HS-27A (cell line): ENCODE measurements around the gene TMEM121.
"Not testable (repeated sequence)": the region's sequence is repeated elsewhere in the genome, so short reads cannot be mapped to it uniquely, and the experiment has no call there.

Experiments
- DNase-seq: peaks from one replicate; pipeline ENCODE4 v3.0.0-alpha.2; 2012; ENCODE audit warnings: low read depth, missing footprints

TMEM121 gene

DNA sequence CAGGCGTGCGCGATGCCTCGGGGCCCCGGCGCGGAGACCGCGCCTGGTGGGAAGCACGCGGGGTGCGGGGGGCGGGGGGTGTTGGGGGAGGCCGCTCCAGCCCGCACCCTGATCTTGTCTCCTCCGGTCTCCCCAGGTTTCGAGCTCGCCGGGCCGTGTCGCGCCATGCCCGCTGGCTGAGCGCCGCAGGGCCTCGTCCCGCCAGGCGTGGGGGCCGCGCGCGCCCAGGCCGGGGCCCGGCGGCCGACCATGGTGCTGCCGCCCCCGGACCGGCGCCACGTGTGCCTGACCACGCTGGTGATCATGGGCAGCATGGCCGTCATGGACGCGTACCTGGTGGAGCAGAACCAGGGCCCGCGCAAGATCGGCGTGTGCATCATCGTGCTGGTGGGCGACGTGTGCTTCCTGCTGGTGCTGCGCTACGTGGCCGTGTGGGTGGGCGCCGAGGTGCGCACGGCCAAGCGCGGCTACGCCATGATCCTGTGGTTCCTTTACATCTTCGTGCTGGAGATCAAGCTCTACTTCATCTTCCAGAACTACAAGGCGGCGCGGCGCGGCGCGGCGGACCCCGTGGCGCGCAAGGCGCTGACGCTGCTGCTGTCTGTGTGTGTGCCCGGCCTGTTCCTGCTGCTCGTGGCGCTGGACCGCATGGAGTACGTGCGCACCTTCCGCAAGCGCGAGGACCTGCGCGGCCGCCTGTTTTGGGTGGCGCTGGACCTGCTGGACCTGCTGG is 2.4 kb downstream of the TMEM121 start:
- DNase-seq = no peak

DNA sequence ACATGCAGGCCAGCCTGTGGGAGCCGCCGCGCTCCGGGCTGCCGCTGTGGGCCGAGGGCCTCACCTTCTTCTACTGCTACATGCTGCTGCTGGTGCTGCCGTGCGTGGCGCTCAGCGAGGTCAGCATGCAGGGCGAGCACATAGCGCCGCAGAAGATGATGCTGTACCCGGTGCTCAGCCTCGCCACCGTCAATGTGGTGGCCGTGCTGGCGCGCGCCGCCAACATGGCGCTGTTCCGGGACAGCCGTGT is 2.9 kb downstream of the TMEM121 start:
- no peak for DNase-seq

DNA sequence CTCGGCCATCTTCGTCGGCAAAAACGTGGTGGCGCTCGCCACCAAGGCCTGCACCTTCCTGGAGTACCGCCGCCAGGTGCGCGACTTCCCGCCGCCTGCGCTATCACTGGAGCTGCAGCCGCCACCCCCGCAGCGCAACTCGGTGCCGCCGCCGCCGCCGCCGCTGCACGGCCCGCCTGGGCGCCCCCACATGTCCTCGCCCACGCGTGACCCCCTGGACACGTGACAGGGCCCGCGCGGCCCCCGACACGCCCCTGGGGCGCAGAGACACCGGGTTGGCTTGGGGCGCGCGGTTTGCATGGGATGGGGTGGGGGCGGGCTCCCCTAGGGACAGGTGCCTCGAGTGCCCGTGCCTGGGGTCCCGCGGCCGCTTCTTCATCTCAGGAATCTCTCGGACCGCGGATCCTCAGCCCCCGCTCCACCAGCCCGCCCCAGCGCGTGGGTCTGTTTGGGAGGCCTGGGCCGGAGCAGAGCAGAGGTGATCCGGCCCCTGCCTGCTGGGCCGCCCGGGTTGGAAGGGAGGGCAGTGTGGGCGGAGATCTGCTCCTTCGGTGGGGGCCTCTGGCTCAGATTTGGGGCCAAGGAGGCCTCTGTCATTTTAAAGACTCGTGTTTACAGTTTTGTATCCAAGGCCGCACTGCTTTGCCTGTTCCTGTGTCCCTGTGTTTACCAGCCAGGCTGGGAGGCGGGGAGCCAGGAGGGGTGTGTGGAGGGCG is 3.3 kb downstream of the TMEM121 start:
- no peak for DNase-seq

DNA sequence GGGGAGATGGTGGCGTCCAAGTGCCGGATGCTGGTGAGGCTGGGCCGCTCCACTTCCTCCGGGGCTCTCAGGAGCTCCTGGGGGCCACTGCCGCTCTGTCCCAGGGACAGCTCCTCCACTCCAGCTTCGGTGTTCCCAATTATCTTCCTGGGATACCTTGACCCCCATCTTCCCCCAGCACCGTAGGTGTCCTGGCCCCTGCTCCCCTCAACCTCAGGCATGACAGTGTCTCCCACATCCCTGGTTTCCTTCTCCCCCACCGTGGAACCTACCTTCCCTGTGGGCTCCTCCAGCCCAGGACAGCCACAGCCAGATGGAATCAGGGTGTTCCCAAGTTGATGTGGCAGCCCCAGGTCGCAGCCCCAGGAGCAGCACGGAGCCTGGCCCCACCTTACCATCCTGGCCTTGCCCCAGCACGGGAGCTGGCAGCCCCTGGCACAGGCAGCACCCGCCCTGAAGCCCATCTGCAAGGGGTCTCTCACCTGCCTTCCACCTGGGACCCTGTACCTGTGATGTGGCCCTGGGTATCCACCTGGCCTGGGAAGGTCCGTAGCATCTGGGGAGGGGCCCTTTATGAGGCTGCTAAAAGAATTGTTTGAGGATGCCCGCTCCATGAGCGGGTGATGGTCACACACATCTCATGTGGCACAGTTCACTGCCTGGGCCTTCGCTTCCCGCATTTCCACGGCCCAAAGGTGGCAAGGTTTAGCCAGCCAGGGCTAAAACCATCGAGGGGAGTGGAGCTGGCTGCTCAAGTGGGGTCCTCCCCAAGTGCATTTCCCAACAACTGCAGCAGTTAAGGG is 4.1 kb downstream of the TMEM121 start:
- no peak for DNase-seq

DNA sequence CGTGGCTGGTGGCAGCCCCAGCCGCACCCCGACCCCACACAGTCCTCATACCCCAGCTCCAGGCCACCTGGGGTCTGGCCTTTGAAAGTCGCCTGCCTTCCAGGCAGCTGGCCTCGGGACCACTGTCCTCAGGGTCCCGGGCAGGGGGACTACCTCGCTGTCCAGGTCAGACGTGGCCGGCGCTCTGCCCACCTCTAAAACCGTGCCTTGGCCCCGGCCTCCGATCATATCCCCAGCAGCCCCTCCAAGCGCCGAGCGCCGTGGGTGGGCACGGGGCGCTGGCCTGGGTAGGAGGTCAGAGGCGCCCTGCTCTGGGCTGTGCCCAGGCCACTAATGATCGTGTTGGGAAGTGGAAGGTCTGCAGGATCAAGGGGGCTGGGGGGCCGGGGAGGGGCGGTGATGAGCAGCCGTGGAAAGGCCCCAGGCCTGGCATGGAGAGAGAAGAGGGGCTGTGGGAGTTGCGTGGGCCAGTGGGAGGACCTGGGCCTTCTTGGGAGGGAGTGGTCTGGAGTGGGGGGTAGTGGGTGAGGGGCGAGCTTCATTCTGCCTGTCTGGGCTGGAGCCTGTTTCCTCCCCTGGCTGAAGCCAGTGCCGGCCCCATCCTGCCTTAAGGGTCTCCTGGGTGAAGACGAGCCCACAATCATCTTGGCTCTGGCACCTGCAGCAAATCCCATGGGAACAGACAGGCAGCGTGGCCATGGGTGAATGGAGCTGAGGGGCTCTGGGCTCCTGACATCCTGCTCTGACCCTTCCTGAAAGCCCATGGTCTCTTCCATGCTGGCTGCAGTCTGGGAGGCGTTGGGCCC is 4.9 kb downstream of the TMEM121 start:
- DNase-seq = no peak

DNA sequence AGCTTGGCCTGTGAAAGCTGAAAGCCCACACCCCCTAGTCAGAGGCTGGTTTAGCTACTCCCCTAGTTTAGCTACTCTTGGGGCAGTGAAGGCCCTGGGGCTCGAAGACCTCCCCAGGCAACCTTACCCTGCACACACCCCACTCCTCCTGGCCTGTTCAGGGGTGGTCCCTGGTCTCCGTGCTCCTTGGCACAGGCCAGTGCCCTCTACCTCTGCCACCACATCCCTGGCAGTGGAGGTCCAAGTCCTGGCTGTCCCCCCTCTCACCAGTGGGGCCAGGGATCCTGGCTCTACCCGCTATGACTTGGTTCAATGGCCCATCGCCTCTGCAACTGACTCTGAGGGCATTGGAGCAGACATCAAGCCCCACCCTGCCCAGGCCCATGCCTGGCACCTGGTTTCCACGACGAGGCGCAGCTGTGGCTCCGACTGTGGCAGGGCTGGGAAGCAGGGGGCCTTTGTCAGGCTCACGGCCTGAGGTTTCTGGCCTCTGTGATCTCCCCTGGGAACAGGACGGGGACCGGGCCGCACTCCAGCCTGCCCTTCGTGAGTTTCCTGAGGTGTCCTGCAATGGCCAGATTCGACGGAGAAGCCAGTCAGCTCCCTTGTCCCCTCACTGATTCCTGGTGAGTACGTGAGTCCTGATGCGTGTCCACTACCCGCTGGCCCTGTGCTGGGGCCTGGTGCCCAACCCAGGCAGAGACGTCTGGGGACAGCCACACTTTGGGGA is 5.7 kb downstream of the TMEM121 start:
- no peak for DNase-seq

DNA sequence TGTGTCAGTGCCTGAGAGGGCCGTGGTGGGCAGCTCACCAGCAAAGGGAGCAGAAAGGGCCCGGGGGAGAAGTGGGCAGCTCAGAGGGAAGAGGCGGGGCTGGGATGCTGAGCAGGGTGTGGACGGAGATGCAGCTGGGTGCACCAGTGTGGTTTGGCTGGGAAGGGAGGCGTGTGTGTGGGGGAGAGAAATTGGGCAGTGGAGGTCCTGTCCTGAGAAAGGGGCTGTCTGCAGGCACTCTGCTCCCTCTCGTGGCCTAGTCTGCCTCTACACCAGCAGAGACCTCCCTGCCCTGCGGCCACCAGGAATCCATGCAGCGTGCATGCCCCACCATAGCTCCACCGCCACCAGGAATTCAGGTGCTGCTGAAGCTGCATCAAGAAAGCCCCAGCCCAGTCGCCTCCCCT is 6.4 kb downstream of the TMEM121 start:
- DNase-seq = no peak

DNA sequence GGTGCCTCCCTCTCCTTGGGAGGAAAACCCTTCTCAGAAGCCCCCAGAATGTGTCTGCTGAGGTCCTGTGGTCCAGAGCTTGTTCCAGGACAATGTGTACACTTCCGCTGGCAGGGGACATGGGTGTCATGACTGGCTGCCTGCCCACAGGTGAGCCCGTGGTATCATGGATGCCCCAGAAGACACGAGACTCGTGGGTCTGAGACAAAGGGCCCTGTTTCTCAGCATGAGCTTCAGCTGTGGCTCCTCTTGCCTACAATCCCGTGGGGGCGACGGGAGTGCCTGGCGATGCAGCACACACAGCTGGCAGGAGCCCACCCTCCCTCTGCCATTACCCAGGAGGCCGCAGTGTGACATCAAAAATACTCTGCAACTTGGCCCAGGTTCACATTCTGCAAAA is 7.0 kb downstream of the TMEM121 start:
- DNase-seq = no peak

DNA sequence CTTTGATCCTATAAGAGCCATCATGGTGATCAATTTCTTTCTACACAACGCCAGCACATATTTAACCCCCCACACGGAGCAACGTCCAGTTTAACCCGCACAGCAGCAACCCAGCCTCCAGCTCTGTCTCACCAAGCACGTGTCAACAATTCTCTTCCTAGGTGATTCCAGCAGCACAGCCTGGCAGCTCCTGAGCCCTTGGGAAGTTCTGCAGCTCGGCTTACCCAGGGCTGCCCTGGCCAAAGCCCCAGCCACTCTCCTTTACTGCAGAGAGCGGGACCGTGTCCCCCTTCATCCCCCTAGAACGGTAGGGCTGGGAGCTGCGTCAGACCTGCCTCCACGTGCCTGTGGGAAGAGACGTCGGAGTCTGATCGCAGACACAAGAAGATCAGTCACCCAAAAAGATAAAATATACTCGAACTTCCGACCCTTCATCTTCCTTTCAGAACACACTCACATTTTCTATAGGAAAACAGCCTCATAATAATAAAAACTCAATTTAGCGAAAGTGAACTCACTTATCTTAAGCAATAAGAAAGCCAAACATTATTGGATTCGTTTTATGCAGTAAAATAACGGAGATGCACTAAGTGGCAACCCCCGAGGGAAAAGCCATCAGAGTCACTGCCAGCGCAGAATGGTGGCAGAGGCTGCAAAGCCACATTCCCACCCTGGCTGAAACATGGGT is 7.6 kb downstream of the TMEM121 start:
- no peak for DNase-seq

DNA sequence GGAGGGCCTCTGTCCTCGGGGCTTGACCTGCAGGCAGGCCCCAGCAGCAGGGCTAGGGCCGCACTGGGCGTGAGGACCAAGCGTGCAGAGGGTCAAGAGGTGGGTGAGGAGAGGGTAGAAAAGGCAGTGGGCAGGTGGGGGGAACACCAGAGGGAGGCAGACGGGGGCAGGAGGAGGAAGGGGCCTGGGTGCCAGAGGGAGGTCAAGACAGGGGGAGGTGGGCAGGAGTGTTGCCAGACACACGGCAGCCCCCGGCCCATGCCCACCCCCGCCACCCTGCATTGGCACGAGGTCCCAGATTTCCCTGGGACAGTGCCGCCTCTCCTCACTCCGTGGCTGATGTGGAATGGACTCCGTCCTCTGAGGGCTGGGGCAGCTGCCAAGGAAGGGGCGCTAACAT is 8.2 kb downstream of the TMEM121 start:
- DNase-seq = no peak

DNA sequence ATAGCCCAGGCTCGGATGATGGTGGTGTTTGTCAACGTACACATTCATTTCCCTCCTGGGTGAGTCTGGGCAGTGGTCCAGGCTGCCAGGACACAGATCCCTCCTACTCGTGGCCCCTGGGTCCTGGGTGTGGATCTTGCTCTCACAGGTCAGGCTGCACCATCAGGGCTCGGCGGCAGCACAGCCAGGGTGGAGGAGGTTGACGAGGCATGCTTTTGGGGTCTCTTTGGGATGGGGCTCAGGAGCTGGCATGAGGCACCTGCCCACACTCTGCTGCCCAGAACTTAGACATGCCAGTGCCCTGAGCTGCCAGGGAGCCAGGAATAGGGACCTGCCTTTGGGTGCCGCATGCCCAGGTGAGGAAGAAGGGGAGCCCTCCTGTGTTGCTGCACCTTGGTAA is 9.7 kb downstream of the TMEM121 start:
- no peak for DNase-seq

DNA sequence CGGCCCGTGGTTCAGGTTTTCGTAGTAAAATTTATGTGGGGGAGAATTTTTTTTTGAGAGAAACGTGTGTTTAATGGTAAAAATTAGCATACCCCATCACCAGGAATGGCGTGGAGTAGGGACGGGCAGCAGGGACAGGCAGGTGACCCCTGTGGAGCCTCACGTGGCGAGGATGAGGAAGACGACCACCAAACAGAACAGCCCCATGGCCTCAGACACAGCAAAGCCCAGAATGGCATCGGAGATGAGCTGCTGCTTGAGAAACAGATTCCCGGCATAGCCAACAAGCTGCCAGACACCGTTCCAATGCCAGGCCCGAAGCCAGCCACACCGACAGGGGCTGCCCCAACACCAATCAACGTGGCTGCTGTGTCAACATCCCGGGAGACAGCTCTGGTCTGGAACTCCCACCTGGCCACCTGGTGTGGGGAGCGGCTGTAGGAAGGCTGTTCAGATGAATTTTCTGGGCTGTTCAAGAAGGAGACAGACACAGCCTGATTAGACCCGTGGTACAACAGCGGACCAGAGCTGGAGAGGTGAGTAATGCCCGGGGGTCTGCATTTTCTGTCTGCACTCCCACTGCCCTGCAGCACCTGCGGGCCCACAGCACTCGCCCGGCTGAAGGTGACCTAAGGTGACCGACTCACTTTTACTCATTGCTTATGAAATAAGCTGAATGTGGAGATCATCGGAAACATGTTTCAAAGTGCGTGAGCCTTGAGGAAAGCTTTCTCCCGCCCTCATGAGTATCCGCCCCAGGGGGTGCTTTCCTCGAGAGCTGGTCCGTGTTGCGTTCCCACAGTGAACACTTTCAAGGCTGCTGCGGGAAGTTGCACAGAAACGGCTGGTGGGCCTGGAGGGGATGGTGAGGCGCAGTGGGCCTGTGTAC is 10.6 kb downstream of the TMEM121 start:
- DNase-seq = no peak

DNA sequence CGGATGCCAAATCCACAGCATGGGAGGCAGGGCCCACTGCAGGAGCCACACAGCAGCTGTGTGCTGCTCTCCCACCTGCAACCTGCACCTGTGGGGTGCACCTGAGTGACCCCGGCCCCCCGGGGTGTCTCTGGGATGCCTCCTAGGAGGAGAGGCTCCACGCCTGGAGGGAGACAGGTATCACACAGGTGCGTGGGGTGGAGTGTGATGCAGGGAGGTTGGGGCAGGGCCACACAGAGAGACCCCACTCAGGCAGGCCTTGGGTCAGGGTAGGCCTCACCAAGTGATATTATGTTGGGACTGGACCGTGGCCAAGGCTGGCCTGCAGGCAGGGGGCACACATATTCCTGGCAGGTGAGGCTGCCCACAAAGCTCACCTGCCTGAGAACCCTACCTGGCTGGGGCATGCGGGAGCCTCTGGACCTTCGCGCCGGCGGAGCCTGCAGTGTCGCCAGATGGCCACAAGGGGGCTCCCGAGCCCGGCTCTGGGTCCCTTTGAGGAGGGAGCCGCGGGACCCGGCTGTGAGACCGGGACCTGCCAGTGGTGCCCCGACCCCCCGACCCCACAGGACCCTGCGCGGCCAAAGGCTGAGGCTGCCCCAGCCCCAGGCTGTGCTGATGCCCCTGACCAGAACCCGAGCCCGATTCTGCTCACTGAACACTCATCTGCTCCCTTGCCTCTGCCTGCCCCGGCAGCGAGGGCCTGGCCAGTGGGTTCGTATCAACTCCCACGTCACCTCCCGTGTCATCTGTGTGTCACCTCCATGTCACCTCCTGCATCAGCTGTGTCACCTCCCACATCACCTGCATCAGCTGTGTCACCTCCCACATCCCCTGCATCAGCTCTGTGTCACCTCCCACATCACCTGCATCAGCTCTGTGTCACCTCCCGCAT is 11.4 kb downstream of the TMEM121 start:
- no peak for DNase-seq

DNA sequence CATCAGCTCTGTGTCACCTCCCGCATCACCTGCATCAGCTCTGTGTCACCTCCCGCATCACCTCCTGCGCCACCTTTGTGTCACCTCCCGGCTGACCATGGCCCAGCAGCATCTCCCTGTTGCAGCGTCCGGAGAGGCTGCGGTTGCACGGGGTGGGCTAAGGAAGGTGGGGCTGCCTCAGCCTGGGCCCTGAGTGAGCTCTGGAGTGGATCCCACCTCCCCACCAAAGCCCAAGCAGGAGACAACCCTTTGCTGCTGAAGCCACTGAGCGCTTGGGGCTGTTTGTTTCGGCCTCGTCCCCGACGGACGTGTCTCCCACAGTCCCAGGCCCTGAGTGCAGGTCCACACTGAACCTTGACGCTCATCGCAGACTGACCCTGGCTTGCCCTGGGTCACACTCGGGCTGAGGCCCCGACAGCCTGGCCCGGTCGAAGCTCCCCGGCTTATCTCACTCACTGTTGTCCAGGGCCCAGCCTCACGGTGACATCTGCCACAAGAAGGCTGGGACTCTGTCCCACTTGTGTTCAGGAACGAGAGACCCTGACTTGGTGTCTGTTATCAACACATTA is 12.2 kb downstream of the TMEM121 start:
- DNase-seq = no peak

DNA sequence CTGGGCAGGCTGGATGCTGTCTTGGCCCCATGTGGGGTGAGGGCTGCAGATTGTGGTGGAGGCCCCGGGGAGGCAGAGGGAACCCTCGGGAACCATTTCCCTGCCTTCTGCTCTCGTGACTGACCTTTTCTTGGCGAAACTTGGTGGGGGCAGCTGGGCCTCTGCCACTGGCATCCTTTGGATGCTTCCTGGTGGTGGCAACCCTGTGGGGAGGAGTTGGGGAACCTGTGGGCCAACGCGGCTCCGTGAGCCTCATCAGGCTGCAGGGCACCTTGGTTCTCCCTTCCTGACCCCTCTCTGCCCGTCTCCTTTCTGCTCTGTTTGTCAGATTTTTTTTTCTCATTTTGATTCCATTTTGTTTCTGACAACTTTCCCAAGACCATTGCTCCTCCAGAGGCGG is 14.4 kb downstream of the TMEM121 start:
- no peak for DNase-seq

DNA sequence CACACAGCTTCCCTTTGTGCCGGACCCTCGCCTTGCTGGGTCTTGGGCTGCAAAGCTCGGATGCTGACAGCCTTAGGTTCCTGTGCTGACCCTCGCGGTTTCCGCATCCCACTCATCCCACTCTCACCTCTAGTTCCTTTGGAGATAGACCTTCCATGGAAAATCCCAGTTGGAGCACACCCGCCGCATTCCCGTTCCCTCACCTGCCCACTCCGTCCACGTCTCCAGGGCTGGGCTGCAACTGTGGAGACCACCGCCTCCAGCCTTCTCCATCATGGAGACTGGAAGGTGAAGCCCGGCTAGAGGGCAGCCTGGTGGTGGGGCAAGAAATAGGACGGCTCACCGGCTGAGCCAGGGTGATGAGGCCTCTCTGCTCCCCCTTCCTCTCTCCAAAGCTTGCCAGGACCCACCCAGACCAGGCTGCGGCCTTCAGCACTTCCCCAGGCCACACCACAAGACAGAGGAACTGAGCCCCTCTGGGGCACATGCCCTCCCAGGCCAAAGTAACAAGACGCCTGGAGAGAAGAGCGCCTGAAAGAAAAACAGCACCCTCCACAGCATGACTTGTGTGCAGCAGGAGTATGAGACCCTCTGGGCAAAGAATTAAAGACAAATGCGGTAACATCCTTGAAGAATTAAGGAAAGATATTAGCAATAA is 15.0 kb downstream of the TMEM121 start:
- no peak for DNase-seq

DNA sequence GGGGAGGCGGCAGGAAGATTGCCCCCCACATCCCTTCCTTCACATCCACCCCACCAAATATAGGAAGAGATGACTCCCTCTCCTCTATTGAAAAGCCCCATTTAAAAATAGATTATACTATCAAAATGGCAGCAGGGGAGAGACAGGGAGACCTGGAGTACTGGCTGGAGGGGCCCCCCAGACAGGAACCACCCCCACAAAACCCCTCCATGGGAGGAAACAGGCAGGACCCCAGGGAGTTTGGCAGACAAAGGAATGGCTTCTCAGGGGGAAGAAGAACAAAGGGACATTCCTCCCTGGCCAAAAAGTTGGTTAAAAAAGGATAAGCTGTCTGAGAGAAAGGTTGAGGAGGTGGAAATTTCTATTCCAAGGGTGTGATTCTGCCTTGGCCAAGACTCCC is 19.3 kb downstream of the TMEM121 start:
- not testable (repeated sequence) for DNase-seq

DNA sequence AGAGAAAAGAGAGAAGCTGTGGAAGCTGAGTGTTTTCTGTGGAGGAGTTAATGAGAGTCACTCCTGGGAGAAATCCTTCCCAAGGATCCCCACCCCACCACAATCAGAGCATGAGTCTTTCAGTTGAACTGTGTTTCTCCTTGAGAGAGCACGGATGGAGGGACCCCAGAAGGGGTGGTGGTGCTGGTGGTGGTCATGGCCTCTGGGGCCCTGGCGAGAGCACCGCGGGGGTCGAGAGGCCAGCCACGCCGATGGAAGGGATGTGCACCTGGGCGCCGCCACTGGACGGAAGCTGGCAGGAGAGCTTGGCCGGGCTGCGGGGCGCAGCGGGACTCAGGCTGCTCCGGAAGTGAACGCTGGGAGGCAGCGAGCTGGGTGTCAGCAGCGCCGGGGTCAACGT is 20.0 kb downstream of the TMEM121 start:
- DNase-seq = not testable (repeated sequence)
